GM12891 (cell line): ENCODE results near the gene CACNA2D2.

Source experiments
- POLR2A ChIP-seq: IDR thresholded peaks from 2 replicates; pipeline ENCODE4 v1.6.1; 2011; ENCODE audit warnings: low read depth, low read length, control low read depth
- POLR2AphosphoS5 ChIP-seq: IDR thresholded peaks from 2 replicates; pipeline ENCODE4 v1.6.1; 2011; ENCODE audit warnings: low read depth, low read length, control low read depth
- SPI1 ChIP-seq: IDR thresholded peaks from 2 replicates; pipeline ENCODE4 v1.6.1; 2011; ENCODE audit warnings: low read depth, low read length, control low read depth
- TAF1 ChIP-seq: IDR thresholded peaks from 2 replicates; pipeline ENCODE4 v1.6.1; 2011; ENCODE audit warnings: low read depth, low read length, control low read depth

DNA sequence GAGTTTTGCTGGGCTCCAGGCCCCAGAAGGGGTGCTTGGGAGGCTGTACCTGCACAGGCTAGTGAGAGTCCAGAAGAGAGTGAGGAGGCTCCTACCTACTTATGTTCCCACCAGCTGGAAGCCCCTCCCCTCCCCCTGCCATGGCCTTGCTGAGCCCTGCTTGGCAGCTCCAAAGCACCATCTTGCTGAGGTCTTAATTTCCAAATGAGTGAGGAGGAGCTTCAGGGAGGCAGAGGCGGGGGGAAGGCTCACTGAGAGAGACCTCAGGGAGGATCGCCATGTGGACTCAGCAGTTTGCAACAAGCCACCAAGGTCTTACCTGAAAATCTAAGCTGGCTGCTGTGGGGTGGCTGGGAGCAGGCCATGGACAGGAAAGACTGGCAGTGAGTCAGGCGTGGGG lies 8.7 kb upstream of the CACNA2D2 start:
- TF ChIP-seq POLR2AphosphoS5 (no peak), POLR2A (no peak), SPI1 (no peak), TAF1 (no peak)
